ENCODE measurements around the gene OS9.

OS9 gene

GRCh38 chr12:57751788-57752667 is 58.1 kb downstream of the OS9 start, which contains the start of gene CDK4:
Gene CDK4 (minus strand): TSS chr12:57752310. CDS start chr12:57751717, 593 bp downstream.
- peak; percentile 94 for DNase-seq (ENCODE audit: low read depth)

GRCh38 chr12:57752668-57753000 is 58.7 kb downstream of the OS9 start:
- no peak for DNase-seq (ENCODE audit: low read depth)

GRCh38 chr12:57753756-57754337 is 59.9 kb downstream of the OS9 start:
- DNase-seq (ENCODE audit: low read depth): no peak

- DNase-seq (ENCODE audit: low read depth): no peak
Observed at GRCh38 chr12:57754411-57755193, 60.7 kb downstream of the OS9 start, which contains the start of gene MARCHF9. Gene MARCHF9 (plus strand): TSS chr12:57755103. CDS start chr12:57755529, 426 bp downstream.

- no peak for DNase-seq (ENCODE audit: low read depth)
Observed at GRCh38 chr12:57755194-57755453, 61.2 kb downstream of the OS9 start.

- DNase-seq (ENCODE audit: low read depth): no peak
Observed at GRCh38 chr12:57755454-57756372, 61.8 kb downstream of the OS9 start.

- no peak for DNase-seq (ENCODE audit: low read depth)
Observed at GRCh38 chr12:57756406-57757341, 62.7 kb downstream of the OS9 start.

- no peak for DNase-seq (ENCODE audit: low read depth)
Observed at GRCh38 chr12:57757771-57758170, 63.8 kb downstream of the OS9 start.

GRCh38 chr12:57758552-57759359 is 64.8 kb downstream of the OS9 start:
- no peak for DNase-seq (ENCODE audit: low read depth)

GRCh38 chr12:57759360-57759980 is 65.5 kb downstream of the OS9 start:
- no peak for DNase-seq (ENCODE audit: low read depth)

- DNase-seq (ENCODE audit: low read depth): no peak
Observed at GRCh38 chr12:57760347-57760982, 66.5 kb downstream of the OS9 start.

- no peak for DNase-seq (ENCODE audit: low read depth)
Observed at GRCh38 chr12:57761391-57761998, 67.6 kb downstream of the OS9 start.

GRCh38 chr12:57762463-57762862 is 68.5 kb downstream of the OS9 start:
- no peak for DNase-seq (ENCODE audit: low read depth)

GRCh38 chr12:57763881-57764661 is 70.1 kb downstream of the OS9 start:
- no peak for DNase-seq (ENCODE audit: low read depth)

- no peak for DNase-seq (ENCODE audit: low read depth)
Observed at GRCh38 chr12:57764662-57765002, 70.7 kb downstream of the OS9 start.

GRCh38 chr12:57765003-57765697 is 71.2 kb downstream of the OS9 start:
- DNase-seq (ENCODE audit: low read depth): no peak

Data from GM04503 (cell line).